HG02970 (cell line): Measurements from ENCODE around the gene GP1BA.

Experiments used
- ATAC-seq: cut with Tn5 transposase; IDR thresholded peaks from one replicate; pipeline ENCODE4 v1.9.1; 2021; ENCODE audit warnings: mild to moderate bottlenecking, moderate library complexity, moderate number of reproducible peaks; ENCODE audit not compliant: unreplicated experiment, low FRiP score

The GP1BA gene

DNA sequence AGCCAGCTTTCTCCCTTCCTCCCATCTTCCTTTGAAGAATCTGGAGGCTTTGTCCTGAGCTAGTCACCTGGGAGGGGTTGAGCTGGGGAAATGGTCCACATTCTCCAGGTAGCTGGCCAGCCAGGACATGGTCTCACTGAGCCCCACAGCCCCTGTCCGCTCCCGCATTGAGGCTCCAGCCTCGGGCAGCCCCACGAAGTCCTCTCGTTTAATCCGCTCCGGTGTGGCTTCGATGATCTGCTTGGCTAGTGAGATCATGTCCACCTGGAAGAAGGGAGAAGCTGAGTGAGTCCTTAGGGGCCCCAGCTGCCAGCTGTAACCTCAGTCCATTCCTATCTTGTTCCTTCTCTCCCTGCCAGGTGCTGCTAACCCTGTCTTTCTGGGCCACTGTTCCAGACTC is 38.2 kb downstream of the GP1BA start:
- no peak for ATAC-seq

GRCh38 chr17:4971826-4972225 is 39.7 kb downstream of the GP1BA start:
- no peak for ATAC-seq

DNA sequence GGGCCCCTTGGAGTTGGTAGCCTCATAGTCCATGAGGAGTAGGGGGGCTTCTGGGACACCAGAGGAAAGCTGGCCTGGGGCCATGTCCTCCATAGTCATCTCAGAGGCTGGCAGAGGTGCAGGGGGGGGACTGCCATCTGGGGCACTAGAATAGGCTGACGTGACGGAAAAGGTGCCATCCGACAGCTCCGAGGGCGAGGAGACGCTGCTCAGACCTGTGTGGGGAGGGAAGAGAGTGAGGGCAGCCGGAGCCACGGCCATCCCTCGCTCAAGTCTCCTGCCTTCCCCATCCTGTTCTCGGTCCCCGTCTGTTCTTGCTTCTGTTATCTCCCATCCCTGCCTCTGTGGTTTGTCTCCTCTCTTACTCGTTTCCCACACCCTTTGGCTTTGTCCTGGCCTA is 40.2 kb downstream of the GP1BA start:
- ATAC-seq, result no peak

DNA sequence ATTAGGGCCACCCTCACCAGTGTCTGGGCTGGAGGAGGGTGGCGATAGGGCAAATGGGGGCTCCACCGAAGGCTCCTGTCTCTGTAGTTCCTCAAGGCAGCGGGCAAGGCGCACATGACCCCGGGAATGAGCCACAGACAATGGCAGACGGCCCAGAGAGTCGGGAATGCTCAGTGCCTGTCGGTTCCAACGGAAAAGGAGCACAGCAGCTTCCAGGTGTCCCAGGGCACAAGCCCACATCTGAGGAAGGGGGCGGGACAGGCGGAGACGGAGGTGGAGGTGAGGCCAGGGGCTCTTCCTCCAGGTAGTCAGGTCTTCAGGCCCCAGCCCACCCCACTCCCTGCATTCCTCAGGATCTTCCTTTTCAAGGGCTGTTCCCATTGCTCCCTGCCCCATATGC is 40.7 kb downstream of the GP1BA start:
- ATAC-seq, result no peak

DNA sequence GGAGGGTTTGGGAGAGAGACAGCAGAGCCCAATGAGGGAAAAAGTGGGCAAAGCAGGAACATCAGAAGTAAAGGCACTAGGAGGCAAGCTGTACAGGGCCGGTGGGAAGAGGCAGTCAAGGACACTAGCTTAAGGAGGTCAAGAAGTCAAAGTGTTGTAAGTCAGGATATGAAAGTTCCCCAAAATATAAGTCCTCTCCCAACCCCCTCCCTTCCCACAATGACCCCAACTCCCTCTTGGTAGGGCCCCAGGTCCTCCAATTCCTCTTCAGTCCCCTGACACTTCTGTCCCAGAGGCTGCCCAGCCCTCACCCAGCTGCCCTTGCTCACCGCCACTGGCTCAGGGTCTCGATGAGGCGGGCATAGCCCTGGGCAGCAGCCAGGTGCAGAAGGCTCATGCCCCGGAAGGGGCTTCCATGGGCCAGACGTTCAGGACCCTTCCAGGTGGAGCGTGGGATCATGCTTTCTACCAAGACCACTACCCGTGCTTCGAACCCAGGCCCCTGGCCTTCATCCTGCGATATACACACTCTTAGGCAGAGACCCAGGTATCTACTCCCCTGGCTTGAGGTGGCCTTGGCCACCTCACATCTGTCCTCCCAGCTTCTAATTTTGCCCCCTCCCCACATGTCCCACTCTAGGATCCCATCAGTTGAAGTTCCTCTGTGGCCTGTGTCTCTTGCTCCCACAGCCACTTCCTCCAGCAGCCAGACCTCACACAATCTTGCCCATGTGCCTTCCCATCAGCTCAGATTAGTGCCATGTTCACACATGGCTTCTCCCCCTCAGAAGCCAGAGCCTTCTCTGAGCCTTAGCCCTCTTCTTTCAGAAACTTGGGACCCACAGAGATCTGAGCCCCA is 41.4 kb downstream of the GP1BA start:
- ATAC-seq, result no peak

DNA sequence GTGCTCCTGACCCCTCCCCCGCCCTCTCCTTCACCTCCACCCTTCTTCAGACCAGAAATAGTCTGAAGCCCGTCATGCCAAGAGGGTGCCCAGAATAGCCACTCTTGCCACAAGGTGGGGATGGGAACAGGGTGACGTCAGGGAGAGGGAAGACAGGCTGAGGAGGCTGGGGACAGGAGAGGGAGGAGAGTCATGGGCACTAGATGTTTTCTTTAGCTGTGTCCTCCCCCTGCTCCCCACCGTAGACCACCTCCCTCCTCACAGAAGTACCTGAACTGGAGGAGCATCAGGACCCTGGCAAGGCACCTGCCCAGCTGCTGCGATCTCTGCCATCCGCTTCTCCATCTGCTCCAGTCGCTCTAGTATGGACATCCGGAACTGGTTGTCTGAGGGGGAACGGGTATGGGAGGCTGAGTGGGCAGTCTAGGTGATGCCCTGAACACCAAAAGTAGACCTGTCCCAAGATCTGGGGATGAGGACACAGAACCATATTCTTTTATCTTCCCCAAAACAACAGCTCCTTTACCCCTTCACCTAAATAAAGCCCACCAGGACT is 42.1 kb downstream of the GP1BA start:
- ATAC-seq, result no peak

GRCh38 chr17:4978726-4979125 is 46.6 kb downstream of the GP1BA start:
- ATAC-seq, result no peak

DNA sequence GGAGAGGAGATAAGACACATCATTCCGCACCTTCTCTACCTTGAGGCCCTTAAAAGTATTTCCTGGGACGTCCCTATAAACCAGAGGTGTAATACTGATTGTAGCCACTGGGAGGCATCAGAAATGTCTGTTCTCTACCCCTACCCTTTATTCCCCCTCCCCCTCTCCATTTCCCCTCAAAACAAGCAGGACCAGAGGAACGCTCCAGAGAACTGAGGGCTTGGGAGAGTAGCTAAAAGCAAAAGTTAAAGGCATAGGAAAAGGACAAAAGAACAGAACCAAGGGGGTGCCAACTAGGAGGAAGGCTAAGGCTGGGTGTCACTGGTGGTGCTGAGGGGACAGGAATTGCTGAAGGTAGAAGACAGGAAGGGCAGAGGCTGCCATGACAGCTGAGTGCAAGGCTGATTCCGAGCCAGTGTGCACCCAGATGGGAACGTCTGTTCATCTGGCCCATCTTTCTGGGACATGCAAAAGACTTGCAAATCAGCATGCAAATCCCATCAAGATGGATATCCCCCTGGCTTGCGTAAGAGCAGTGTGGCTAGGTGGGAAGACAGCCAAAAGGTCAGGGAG is 48.7 kb downstream of the GP1BA start:
- no peak for ATAC-seq

DNA sequence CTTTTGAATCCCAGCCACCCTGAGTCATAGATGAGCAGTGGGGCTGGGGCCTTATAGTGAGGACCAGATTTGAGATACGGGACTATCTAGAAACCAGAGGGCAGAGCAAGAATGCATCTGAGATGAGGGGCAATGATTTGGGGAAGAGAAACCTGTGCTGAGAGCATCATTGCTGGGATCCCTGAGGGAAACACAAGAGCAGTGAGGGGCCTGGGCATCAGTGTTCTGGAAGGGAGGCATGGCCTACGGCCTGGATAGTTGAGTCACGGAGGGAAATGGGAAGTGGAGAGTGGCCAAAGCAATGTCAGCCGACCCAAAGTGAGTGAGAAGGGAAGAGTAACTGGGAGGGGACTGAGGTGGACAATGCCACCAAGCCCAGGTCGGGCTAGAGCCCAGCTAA is 50.2 kb downstream of the GP1BA start:
- ATAC-seq, result no peak
